A549 (cell line): ENCODE measurements around the gene LRRC3C. TPM values are rescaled to one million over a fixed set of nuclear protein-coding genes. Genes with fewer than 3 reads are reported as not detected.

Source experiments
- ATAC-seq, 2 experiments: fragments of 200-7000 bp in 1 of 2; fragments of >200 bp in 1 of 2; cut with Nextera tagmentation in 1 of 2; cut with Tn5 transposase in 1 of 2; 3 replicates each; pipeline versions ENCODE4 v1.8.0 to v1.9.1; 2018 to 2020; ENCODE audit warnings: mild to moderate bottlenecking in 1 of 2, moderate library complexity in 1 of 2
- CTCF ChIA-PET: fragments of 300-600 bp; sonication (Branson Sonifier 250); formaldehyde crosslinking; extraction: SDS; loops from one replicate; lab custom pipeline; 2021; ENCODE audit warnings: antibody characterized with exemption, inconsistent platforms; lab: Yijun Ruan, JAX
- POLR2A ChIA-PET: fragments of 350-600 bp; formaldehyde crosslinking; extraction: SDS; loops from one replicate; lab custom pipeline; 2021; ENCODE audit warnings: antibody characterized with exemption, inconsistent platforms; lab: Yijun Ruan, JAX
- DNase-seq, 2 experiments: peaks; one replicate each; pipeline versions ENCODE4 v3.0.0 to v3.0.0-alpha.2; 2011 to 2016; ENCODE audit warnings: low read depth in 1 of 2, low spot score in 1 of 2
- FAIRE-seq: peaks from 2 replicates; lab custom pipeline; 2011; peaks lifted over from hg19 to GRCh38; lab: Jason Lieb, UNC
- H3K27ac ChIP-seq, 2 experiments: fragments of >200 bp; sonication (Bioruptor Twin); formaldehyde crosslinking; 3 replicates each; pipeline ENCODE4 v1.5.1; 2016 to 2017
- H3K4me1 ChIP-seq: fragments of >200 bp; sonication (Bioruptor Twin); formaldehyde crosslinking; 3 replicates; pipeline ENCODE4 v1.6.1; 2016
- H3K4me2 ChIP-seq: fragments of >200 bp; sonication (Bioruptor Twin); formaldehyde crosslinking; 3 replicates; pipeline ENCODE4 v1.6.1; 2016
- H3K4me3 ChIP-seq: fragments of >200 bp; sonication (Bioruptor Twin); formaldehyde crosslinking; 3 replicates; pipeline ENCODE4 v1.5.1; 2016
- H3K9me3 ChIP-seq: fragments of >200 bp; sonication (Bioruptor Twin); formaldehyde crosslinking; 3 replicates; pipeline ENCODE4 v1.6.1; 2016
- BHLHE40 ChIP-seq: IDR thresholded peaks from 2 replicates; pipeline ENCODE4 v1.6.1; 2012; ENCODE audit warnings: low read depth, low read length, inconsistent platforms
- CHD4 ChIP-seq: fragments of 200-600 bp; sonication (generic); IDR thresholded peaks from 2 replicates; pipeline ENCODE4 v1.6.1; 2016; ENCODE audit warnings: antibody characterized with exemption, mild to moderate bottlenecking, borderline replicate concordance
- FOSB ChIP-seq: fragments of 250-450 bp; sonication (Bioruptor Pico); IDR thresholded peaks from 2 replicates; pipeline ENCODE4 v1.5.0; 2020; ENCODE audit warnings: mild to moderate bottlenecking, moderate library complexity
- FOSL2 ChIP-seq, 2 experiments: fragments of 450-650 bp in 1 of 2; fragments of >200 bp in 1 of 2; sonication (Bioruptor Twin) in 1 of 2; formaldehyde crosslinking; IDR thresholded peaks; 2 replicates each; pipeline versions ENCODE4 v1.5.0 to v1.6.1; 2016 to 2020; ENCODE audit warnings: mild to moderate bottlenecking in 1 of 2, moderate library complexity in 1 of 2
- FOXS1 ChIP-seq: fragments of 250-450 bp; sonication (Bioruptor Pico); IDR thresholded peaks from 2 replicates; pipeline ENCODE4 v1.5.0; 2020; ENCODE audit warnings: mild to moderate bottlenecking, moderate library complexity
- GATA3 ChIP-seq: IDR thresholded peaks from 2 replicates; pipeline ENCODE4 v1.6.1; 2012; ENCODE audit warnings: borderline replicate concordance
- HEYL ChIP-seq: fragments of 250-450 bp; sonication (Bioruptor Pico); IDR thresholded peaks from 2 replicates; pipeline ENCODE4 v1.8.0; 2021; ENCODE audit warnings: mild to moderate bottlenecking, moderate library complexity
- HOXA7 ChIP-seq: fragments of 250-450 bp; sonication (Bioruptor Pico); IDR thresholded peaks from 2 replicates; pipeline ENCODE4 v1.5.0; 2020; ENCODE audit warnings: mild to moderate bottlenecking, moderate library complexity
- HOXB13 ChIP-seq: fragments of 250-450 bp; sonication (Bioruptor Pico); IDR thresholded peaks from 2 replicates; pipeline ENCODE4 v1.5.0; 2020; ENCODE audit warnings: low read depth, mild to moderate bottlenecking, moderate library complexity
- HOXB5 ChIP-seq: fragments of 250-450 bp; sonication (Bioruptor Pico); IDR thresholded peaks from 2 replicates; pipeline ENCODE4 v1.5.0; 2020; ENCODE audit warnings: mild to moderate bottlenecking, moderate library complexity
- MAFK ChIP-seq: fragments of 450-650 bp; IDR thresholded peaks from 2 replicates; pipeline ENCODE4 v1.6.1; 2014; ENCODE audit not compliant: partially characterized antibody
- MAZ ChIP-seq: fragments of 150-350 bp; IDR thresholded peaks from 2 replicates; pipeline ENCODE4 v1.6.1; 2014; ENCODE audit warnings: antibody characterized with exemption, low read depth, low read length, borderline replicate concordance
- MYC ChIP-seq: IDR thresholded peaks from 2 replicates; pipeline ENCODE4 v1.6.1; 2012; ENCODE audit warnings: mild to moderate bottlenecking, inconsistent platforms, low read length, improper control_type of control experiment, borderline replicate concordance
- NFE2L2 ChIP-seq: fragments of 150-350 bp; conservative IDR thresholded peaks from 2 replicates; pipeline ENCODE4 v1.6.1; 2014; ENCODE audit warnings: low read length
- RAD21 ChIP-seq, 2 experiments: fragments of >200 bp in 1 of 2; sonication (Bioruptor Twin) in 1 of 2; formaldehyde crosslinking in 1 of 2; IDR thresholded peaks in 1 of 2; conservative IDR thresholded peaks in 1 of 2; 2 replicates in 1 of 2; 3 replicates in 1 of 2; pipeline ENCODE4 v1.6.1; 2012 to 2018; ENCODE audit warnings: inconsistent platforms in 1 of 2
- RCOR1 ChIP-seq: fragments of 150-350 bp; IDR thresholded peaks from 2 replicates; pipeline ENCODE4 v1.6.1; 2014; ENCODE audit warnings: antibody characterized with exemption, low read length, low read depth
- RFX5 ChIP-seq: fragments of 450-650 bp; IDR thresholded peaks from 2 replicates; pipeline ENCODE4 v1.7.1; 2014; ENCODE audit warnings: antibody characterized with exemption, mild to moderate bottlenecking, moderate library complexity
- SREBF2 ChIP-seq: fragments of 450-650 bp; IDR thresholded peaks from 2 replicates; pipeline ENCODE4 v1.6.1; 2014; ENCODE audit warnings: mild to moderate bottlenecking, moderate library complexity
- TFCP2L1 ChIP-seq: fragments of 250-450 bp; sonication (Bioruptor Pico); IDR thresholded peaks from 2 replicates; pipeline ENCODE4 v1.5.0; 2021; ENCODE audit warnings: mild to moderate bottlenecking
- USF2 ChIP-seq: fragments of 450-650 bp; IDR thresholded peaks from 2 replicates; pipeline ENCODE4 v1.6.1; 2014; ENCODE audit warnings: antibody characterized with exemption
- ZC3H11A ChIP-seq: fragments of 450-650 bp; IDR thresholded peaks from 2 replicates; pipeline ENCODE4 v1.6.1; 2014; ENCODE audit warnings: antibody characterized with exemption, mild to moderate bottlenecking
- ZFP36 ChIP-seq: fragments of 450-650 bp; IDR thresholded peaks from 2 replicates; pipeline ENCODE4 v1.6.1; 2014; ENCODE audit warnings: borderline replicate concordance; ENCODE audit not compliant: partially characterized antibody
- ZSCAN20 ChIP-seq: fragments of 250-450 bp; sonication (Bioruptor Pico); IDR thresholded peaks from 2 replicates; pipeline ENCODE4 v1.8.0; 2022; ENCODE audit warnings: mild to moderate bottlenecking, moderate library complexity
- WGBS: methylation state at CpG from one replicate; pipeline ENCODE4 v1.1.6; 2017; ENCODE audit errors: missing lambda C conversion rate; 5-methylcytosine and 5-hydroxymethylcytosine counted together
- polyA plus RNA-seq, 4 experiments: library from polyadenylated mRNA; depleted of rRNA in 3 of 4; stranded (reverse); fragments of >200 nt; fragmentation: RNase III in 1 of 4; extraction: RNeasy Plus Mini Kit Qiagen cat#74134 plus additional on column Dnase treatment in 1 of 4; gene quantifications; 2 replicates in 3 of 4; 3 replicates in 1 of 4; pipeline ENCODE4 v1.2.3, GENCODE V29; 2011 to 2017
- TF ChIP-seq, protein P1 (sequence below): fragments of 150-350 bp; IDR thresholded peaks from 2 replicates; pipeline ENCODE4 v1.6.1; 2014; ENCODE audit warnings: low read depth, mild to moderate bottlenecking, low read length
- TF ChIP-seq, protein P2 (sequence below): fragments of >200 bp; sonication (Bioruptor Twin); formaldehyde crosslinking; IDR thresholded peaks from 3 replicates; pipeline ENCODE4 v1.5.1; 2016

LRRC3C gene
- polyA plus RNA-seq, 2 of the 4 experiments (the other 2 are of a cell fraction), result not detected

GRCh38 chr17:39921323-39921722 is 6.2 kb upstream of the LRRC3C start:
- ChIA-PET POLR2A (no interaction called here), CTCF (interaction anchor here (0.8 to 2.9 kb wide), 2 partner anchors 21 to 37 kb away, joined by 3 to 11 read pairs; no protein-coding TSS in a partner anchor)
- peaks cover 11% of the 10 kb centered on the region for H3K4me1 ChIP-seq
- DNase-seq (no peak), ATAC-seq (no peak), FAIRE-seq (no peak)
- 86% methylated on average over 5 of the region's 5 CpGs for WGBS
- no peak overlapping the region for H3K4me3 ChIP-seq
- TF ChIP-seq CHD4 (no peak), FOSL2 (IDR thresholded peaks at IDR 0.05) (no peak), FOSL2 (CRISPR knock-in tag; IDR thresholded peaks at IDR 0.05) (no peak), MYC (no peak), HOXB13 (no peak), RAD21 (conservative IDR thresholded peaks at IDR 0.05 in 1 of 2, IDR thresholded peaks at IDR 0.05 in 1 of 2) (no peak), MAFK (no peak), FOSB (CRISPR knock-in tag) (no peak), HOXB5 (CRISPR knock-in tag) (no peak), HOXA7 (CRISPR knock-in tag) (no peak), NFE2L2 (no peak), USF2 (no peak), ZC3H11A (no peak)
- TF ChIP-seq, protein P1, sequence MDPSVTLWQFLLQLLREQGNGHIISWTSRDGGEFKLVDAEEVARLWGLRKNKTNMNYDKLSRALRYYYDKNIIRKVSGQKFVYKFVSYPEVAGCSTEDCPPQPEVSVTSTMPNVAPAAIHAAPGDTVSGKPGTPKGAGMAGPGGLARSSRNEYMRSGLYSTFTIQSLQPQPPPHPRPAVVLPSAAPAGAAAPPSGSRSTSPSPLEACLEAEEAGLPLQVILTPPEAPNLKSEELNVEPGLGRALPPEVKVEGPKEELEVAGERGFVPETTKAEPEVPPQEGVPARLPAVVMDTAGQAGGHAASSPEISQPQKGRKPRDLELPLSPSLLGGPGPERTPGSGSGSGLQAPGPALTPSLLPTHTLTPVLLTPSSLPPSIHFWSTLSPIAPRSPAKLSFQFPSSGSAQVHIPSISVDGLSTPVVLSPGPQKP, result no peak
- no peak overlapping the region for H3K27ac ChIP-seq
- H3K9me3 ChIP-seq, result no peaks in the 10 kb centered on the region
- no peak overlapping the region for H3K4me2 ChIP-seq

DNA sequence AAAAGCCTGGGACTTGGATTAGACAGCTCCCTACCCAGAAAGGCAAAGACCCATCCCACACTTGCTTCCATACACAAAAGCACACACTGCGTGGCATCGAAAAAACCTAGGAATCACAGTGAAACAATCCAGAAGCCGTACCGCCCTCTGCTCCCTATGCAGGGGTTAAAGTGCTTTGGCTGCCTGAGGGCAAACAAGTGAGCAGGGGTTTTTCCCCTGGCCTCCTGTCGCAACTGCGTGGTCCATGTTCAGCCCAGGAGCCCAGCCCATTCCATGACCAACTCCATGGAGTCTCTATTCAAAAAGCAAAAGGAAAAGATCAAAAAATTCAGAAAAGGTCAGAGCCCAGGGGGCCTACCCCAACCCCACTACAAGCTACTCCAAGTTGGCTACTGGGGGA is 5.5 kb upstream of the LRRC3C start:
- DNase-seq (no peak), FAIRE-seq (no peak), ATAC-seq (no peak)
- H3K9me3 ChIP-seq, result no peaks in the 10 kb centered on the region
- ChIA-PET CTCF (interaction anchor here (0.6 to 2.9 kb wide), 7 partner anchors 9 to 300 kb away, joined by 3 to 11 read pairs (median 3); no protein-coding TSS in a partner anchor), POLR2A (no interaction called here)
- no peak overlapping the region for H3K4me3 ChIP-seq
- 92% methylated on average over 6 of the region's 6 CpGs for WGBS
- no peak for TF ChIP-seq FOXS1 (CRISPR knock-in tag)
- no peak for TF ChIP-seq RFX5
- TF ChIP-seq, protein P2, sequence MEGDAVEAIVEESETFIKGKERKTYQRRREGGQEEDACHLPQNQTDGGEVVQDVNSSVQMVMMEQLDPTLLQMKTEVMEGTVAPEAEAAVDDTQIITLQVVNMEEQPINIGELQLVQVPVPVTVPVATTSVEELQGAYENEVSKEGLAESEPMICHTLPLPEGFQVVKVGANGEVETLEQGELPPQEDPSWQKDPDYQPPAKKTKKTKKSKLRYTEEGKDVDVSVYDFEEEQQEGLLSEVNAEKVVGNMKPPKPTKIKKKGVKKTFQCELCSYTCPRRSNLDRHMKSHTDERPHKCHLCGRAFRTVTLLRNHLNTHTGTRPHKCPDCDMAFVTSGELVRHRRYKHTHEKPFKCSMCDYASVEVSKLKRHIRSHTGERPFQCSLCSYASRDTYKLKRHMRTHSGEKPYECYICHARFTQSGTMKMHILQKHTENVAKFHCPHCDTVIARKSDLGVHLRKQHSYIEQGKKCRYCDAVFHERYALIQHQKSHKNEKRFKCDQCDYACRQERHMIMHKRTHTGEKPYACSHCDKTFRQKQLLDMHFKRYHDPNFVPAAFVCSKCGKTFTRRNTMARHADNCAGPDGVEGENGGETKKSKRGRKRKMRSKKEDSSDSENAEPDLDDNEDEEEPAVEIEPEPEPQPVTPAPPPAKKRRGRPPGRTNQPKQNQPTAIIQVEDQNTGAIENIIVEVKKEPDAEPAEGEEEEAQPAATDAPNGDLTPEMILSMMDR, result no peak
- no peak for TF ChIP-seq TFCP2L1 (CRISPR knock-in tag)
- TF ChIP-seq MAZ, result no peak
- no peak for TF ChIP-seq RCOR1
- TF ChIP-seq BHLHE40, result no peak
- no peak for TF ChIP-seq ZSCAN20 (CRISPR knock-in tag)
- TF ChIP-seq ZFP36, result no peak
- no peak for TF ChIP-seq HEYL (CRISPR knock-in tag)
- TF ChIP-seq SREBF2, result no peak
- no peak for TF ChIP-seq GATA3
- no peak overlapping the region for H3K4me2 ChIP-seq
- no peak overlapping the region for H3K27ac ChIP-seq
- H3K4me1 ChIP-seq, result peaks cover 15% of the 10 kb centered on the region
